Transverse colon (tissue), 4 donors: ENCODE measurements around the gene PLP2. TPM values are rescaled to one million over a fixed set of nuclear protein-coding genes. Genes with fewer than 3 reads are reported as not detected.

Experiments used
- DNase-seq: peaks from one replicate; pipeline ENCODE4 v3.0.0-alpha.2; 2019
- H3K27ac ChIP-seq, 4 donors: fragments of 200-600 bp; sonication (generic); 2 replicates each; pipeline ENCODE4 v1.5.1; 2016 to 2018; ENCODE audit warnings: inconsistent platforms in 4 of 4
- H3K27me3 ChIP-seq: fragments of 200-600 bp; sonication (generic); 2 replicates; pipeline ENCODE4 v1.5.1; 2017; ENCODE audit warnings: inconsistent platforms
- H3K36me3 ChIP-seq, 4 donors: fragments of 200-600 bp; sonication (generic); 2 replicates each; pipeline ENCODE4 v1.5.1; 2017 to 2019; ENCODE audit warnings: inconsistent platforms in 4 of 4
- H3K4me1 ChIP-seq, 4 donors: fragments of 200-600 bp; sonication (generic); 2 replicates each; pipeline ENCODE4 v1.5.1; 2017 to 2020; ENCODE audit warnings: inconsistent platforms in 4 of 4
- H3K4me3 ChIP-seq, 4 donors: fragments of 200-600 bp; sonication (generic); 1 replicate in 1 of 4; 2 replicates in 3 of 4; pipeline versions ENCODE4 v1.5.1 to v1.6.1; 2017 to 2019; ENCODE audit warnings: inconsistent platforms in 4 of 4
- H3K9me3 ChIP-seq, 2 donors: fragments of 200-600 bp; sonication (generic); 2 replicates each; pipeline ENCODE4 v1.5.1; 2017 to 2019; ENCODE audit warnings: inconsistent platforms in 2 of 2
- CTCF ChIP-seq, 5 experiments: fragments of 200-600 bp in 3 of 5; fragments of 450-650 bp in 2 of 5; sonication (generic) in 3 of 5; IDR thresholded peaks; 1 replicate in 2 of 5; 2 replicates in 3 of 5; pipeline ENCODE4 v1.5.1; 2016 to 2017; ENCODE audit warnings: antibody characterized with exemption in 5 of 5, inconsistent platforms in 3 of 5, mild to moderate bottlenecking in 2 of 5, moderate library complexity in 1 of 5
- EP300 ChIP-seq: sonication (generic); formaldehyde crosslinking; IDR thresholded peaks from one replicate; pipeline ENCODE4 v1.6.1; 2017; ENCODE audit warnings: antibody characterized with exemption, low read depth
- POLR2A ChIP-seq: fragments of 450-650 bp; IDR thresholded peaks from one replicate; pipeline ENCODE4 v1.6.1; 2016; ENCODE audit warnings: antibody characterized with exemption, mild to moderate bottlenecking, moderate library complexity
- POLR2AphosphoS5 ChIP-seq, 3 donors: sonication (generic); formaldehyde crosslinking; IDR thresholded peaks; one replicate each; pipeline ENCODE4 v1.6.1; 2016; ENCODE audit warnings: antibody characterized with exemption in 3 of 3
- WGBS, 2 donors: methylation state at CpG; one replicate each; pipeline ENCODE4 v1.1.5; 2018; ENCODE audit warnings: low coverage in 1 of 2; 5-methylcytosine and 5-hydroxymethylcytosine counted together
- in situ Hi-C, 4 donors: fragments of 200-750 bp; cut with MboI; loops; one replicate each; pipeline versions ENCODE4 v1.15.0 to v1.15.1; 2017; ENCODE audit warnings: low sequenced_read_pairs in 3 of 4, low pct_ligation_motif_present in 1 of 4, low pct_unique_long_range_greater_than_20kb in 1 of 4
- intact Hi-C: fragments of 100-400 bp; cut with DNase I; formaldehyde crosslinking; loops from one replicate; pipeline ENCODE4 v1.15.1; 2023; ENCODE audit warnings: low total_unique reads
- total RNA-seq, 4 donors: library from RNA; depleted of rRNA; stranded (reverse); fragments of >200 nt; gene quantifications; one replicate each; pipeline ENCODE4 v1.1.0, GENCODE V29; 2016

Gene PLP2
- total RNA-seq, 4 donors from 2014 or later, result 31.0 to 60.3 (median 43.2) TPM

DNA sequence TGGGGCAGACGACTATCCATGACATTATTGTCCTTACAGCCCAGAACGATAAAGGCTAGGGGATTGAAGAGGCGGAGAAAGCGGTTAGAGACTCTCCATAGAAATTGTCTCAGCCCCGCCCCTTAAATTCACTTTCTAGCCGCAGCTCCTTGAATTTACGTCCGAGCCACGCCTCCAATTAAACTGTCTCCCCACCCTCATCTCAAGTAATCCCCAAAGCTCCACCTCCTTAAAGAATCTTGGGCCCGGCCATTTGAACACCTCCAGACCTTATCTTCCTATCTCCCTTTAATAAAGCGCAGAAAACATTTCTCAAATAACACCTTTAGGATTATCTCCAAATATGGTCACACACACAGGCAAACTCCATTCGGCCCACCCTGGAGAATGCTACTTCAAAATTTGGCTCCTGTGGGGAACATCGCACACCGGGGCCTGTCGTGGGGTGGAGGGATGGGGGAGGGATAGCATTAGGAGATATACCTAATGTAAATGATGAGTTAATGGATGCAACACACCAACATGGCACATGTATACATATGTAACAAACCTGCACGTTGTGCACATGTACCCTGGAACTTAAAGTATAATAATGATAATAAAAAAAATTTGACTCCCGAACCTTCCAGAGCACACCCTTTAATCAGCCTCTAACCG is 16.3 kb upstream of the PLP2 start:
- peak; percentile 73 for DNase-seq
- WGBS, 2 donors, result 0 to 52% methylated on average over 5 to 18 of the region's 18 CpGs
- peak; percentile 26 for TF ChIP-seq POLR2A
- no peak for TF ChIP-seq POLR2AphosphoS5 (IDR thresholded peaks at IDR 0.05)
- H3K9me3 ChIP-seq, result no peaks in the 10 kb centered on the region
- no peaks in the 10 kb centered on the region for H3K27me3 ChIP-seq
- peak overlapping the region; percentile 88 to 98 (median 98) for H3K27ac ChIP-seq
- H3K4me3 ChIP-seq, result peak overlapping the region in 3 of 4 donors; percentile 31 to 58 (median 40)
- in situ Hi-C loops, result no loop called here
- H3K36me3 ChIP-seq, result no peaks in the 10 kb centered on the region
- intact Hi-C loops, result no loop called here
- peaks cover 0 to 7% (median 1%) of the 10 kb centered on the region in 4 donors for H3K4me1 ChIP-seq

DNA sequence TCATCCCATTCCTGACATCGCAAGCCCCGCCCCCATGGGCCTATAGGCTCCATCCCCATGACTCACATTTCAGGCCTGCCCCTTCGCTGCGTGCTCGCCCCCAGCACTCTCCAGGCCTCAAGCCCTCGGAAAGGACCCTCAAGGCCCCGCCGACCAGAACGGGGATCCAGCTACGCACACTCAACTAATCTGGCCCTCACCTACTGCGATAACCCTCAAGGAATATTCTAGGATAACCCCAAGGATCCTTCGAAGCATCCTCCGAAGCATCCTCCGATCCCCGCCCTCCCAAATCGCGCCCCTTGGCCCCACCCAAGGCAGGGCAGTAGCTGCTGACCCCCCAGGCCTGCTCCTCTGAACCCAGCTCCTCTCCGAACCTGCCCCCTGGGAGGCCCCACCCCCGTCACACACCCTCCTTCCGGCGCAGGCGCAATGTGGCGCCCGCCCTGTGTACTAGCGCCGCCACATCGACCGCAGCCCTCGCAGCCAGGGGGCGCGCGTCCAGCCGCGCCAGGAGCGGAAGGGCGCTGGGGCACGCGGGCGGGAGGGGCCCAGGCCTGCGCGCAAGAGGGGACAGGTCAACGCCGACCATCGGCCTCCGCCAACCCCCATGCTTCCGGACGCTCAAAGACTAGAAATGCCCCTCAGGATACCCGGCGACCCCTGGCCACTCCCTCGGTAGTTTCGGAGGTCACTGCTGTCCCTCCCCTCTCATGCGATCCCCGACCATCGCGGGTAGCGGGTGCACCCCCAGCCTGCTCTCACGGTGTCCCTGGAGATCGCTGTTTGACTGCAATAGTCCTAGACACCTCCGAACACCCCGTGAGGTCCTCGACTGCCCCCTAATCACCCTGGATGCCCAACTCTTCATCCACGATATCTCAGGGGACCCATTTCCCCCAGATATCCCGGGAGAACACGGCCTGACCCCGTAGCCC is 15.5 kb upstream of the PLP2 start:
- intact Hi-C loops (no loop called here), in situ Hi-C loops (no loop called here)
- WGBS, 2 donors, result 55% methylated on average over 63 of the region's 65 CpGs; no CpG with 5 or more reads in 1 of the 2 donors
- Histone ChIP-seq H3K27ac (peak overlapping the region; percentile 88 to 98 (median 98)), H3K36me3 (no peaks in the 10 kb centered on the region), H3K4me3 (peak overlapping the region; percentile 29 to 58 (median 36)), H3K4me1 (peaks cover 0 to 7% (median 1%) of the 10 kb centered on the region in 4 donors), H3K27me3 (no peaks in the 10 kb centered on the region), H3K9me3 (no peaks in the 10 kb centered on the region)
- TF ChIP-seq POLR2AphosphoS5 (IDR thresholded peaks at IDR 0.05), result peak in 2 of 3 donors; percentile 41 to 50
- TF ChIP-seq POLR2A, result peak; percentile 70
- no peak for TF ChIP-seq EP300
- TF ChIP-seq CTCF (IDR thresholded peaks at IDR 0.05), result peak; percentile 56 to 92 (median 70)
- DNase-seq, result peak; percentile 92

- intact Hi-C loops (no loop called here), in situ Hi-C loops (no loop called here)
- no peak overlapping the region for H3K4me3 ChIP-seq
- no peak for DNase-seq
- H3K4me1 ChIP-seq, result peaks cover 0 to 7% (median 1%) of the 10 kb centered on the region in 4 donors
- no peaks in the 10 kb centered on the region for H3K36me3 ChIP-seq
- TF ChIP-seq POLR2A (no peak), EP300 (no peak)
- no peak overlapping the region for H3K27ac ChIP-seq
- no peaks in the 10 kb centered on the region for H3K9me3 ChIP-seq
- 92% methylated on average over 24 of the region's 25 CpGs; no CpG with 5 or more reads in 1 of the 2 donors for WGBS, 2 donors
- H3K27me3 ChIP-seq, result no peaks in the 10 kb centered on the region
Observed at GRCh38 chrX:49157194-49157593, 14.5 kb upstream of the PLP2 start.

GRCh38 chrX:49160908-49161307 is 10.8 kb upstream of the PLP2 start:
- 92% methylated on average over 2 of the region's 2 CpGs; no CpG with 5 or more reads in 1 of the 2 donors for whole genome bisulfite sequencing, 2 donors
- intact Hi-C loops, result no loop called here

More at GRCh38 chrX:49160908-49161307, 10.8 kb upstream of the PLP2 start:
- in situ Hi-C loops, result no loop called here
- no peak overlapping the region for H3K4me3 ChIP-seq
- DNase-seq, result no peak
- no peaks in the 10 kb centered on the region for H3K36me3 ChIP-seq
- H3K4me1 ChIP-seq, result peaks cover 0 to 3% (median 1%) of the 10 kb centered on the region in 4 donors
- H3K9me3 ChIP-seq, result no peaks in the 10 kb centered on the region
- H3K27ac ChIP-seq, result no peak overlapping the region
- no peak for TF ChIP-seq CTCF (IDR thresholded peaks at IDR 0.05)
- TF ChIP-seq POLR2A, result no peak
- TF ChIP-seq EP300, result no peak
- no peak for TF ChIP-seq POLR2AphosphoS5 (IDR thresholded peaks at IDR 0.05)
- H3K27me3 ChIP-seq, result no peaks in the 10 kb centered on the region
